Ishikawa (cell line): ENCODE data around the gene ZNF454.

ENCODE experiments used
- CEBPB ChIP-seq: IDR thresholded peaks from 2 replicates; pipeline ENCODE4 v1.6.1; 2012
- CREB1 ChIP-seq: IDR thresholded peaks from 2 replicates; pipeline ENCODE4 v1.6.1; 2012; ENCODE audit warnings: low read depth
- EGR1 ChIP-seq: IDR thresholded peaks from 2 replicates; pipeline ENCODE4 v1.6.1; 2012
- EP300 ChIP-seq: IDR thresholded peaks from 2 replicates; pipeline ENCODE4 v1.6.1; 2012; ENCODE audit warnings: borderline replicate concordance
- FOXM1 ChIP-seq: IDR thresholded peaks from 2 replicates; pipeline ENCODE4 v1.6.1; 2012; ENCODE audit warnings: low read depth, borderline replicate concordance
- MAX ChIP-seq: IDR thresholded peaks from 2 replicates; pipeline ENCODE4 v1.6.1; 2012
- NFIC ChIP-seq: IDR thresholded peaks from 2 replicates; pipeline ENCODE4 v1.6.1; 2012
- RAD21 ChIP-seq: IDR thresholded peaks from 2 replicates; pipeline ENCODE4 v1.6.1; 2012; ENCODE audit warnings: low read depth
- REST ChIP-seq: IDR thresholded peaks from 2 replicates; pipeline ENCODE4 v1.6.1; 2012; ENCODE audit warnings: low read depth, mild to moderate bottlenecking
- TAF1 ChIP-seq: IDR thresholded peaks from 2 replicates; pipeline ENCODE4 v1.6.1; 2012; ENCODE audit warnings: low read depth, mild to moderate bottlenecking
- TCF12 ChIP-seq: IDR thresholded peaks from 2 replicates; pipeline ENCODE4 v1.6.1; 2012; ENCODE audit warnings: low read depth
- TEAD4 ChIP-seq: IDR thresholded peaks from 2 replicates; pipeline ENCODE4 v1.6.1; 2012
- YY1 ChIP-seq: IDR thresholded peaks from 2 replicates; pipeline ENCODE4 v1.6.1; 2012; ENCODE audit warnings: low read depth
- ZBTB7A ChIP-seq: IDR thresholded peaks from 2 replicates; pipeline ENCODE4 v1.6.1; 2012; ENCODE audit warnings: low read depth
- TF ChIP-seq, protein P1 (sequence below): IDR thresholded peaks from 2 replicates; pipeline ENCODE4 v1.6.1; 2012

ZNF454 gene

DNA sequence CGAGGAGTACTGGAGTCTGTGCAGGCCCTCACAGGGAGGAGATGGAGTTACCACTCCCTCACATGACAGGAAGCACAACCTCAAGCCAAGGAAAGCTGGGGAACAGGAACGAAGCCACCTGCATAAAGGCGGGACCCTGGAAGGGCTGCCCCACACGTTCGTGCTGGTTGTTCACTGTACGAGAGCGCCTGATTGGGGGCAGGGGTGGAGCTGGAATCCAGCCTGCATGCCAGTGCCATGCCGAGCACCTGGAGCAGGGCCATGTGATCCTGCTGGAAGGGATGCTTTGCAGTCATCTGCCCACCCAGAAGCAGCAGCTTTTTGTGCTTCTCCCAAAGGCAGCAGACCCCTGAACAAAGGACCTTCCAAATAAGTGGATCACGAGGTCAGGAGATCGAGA, 42.7 kb downstream of the ZNF454 start:
- TF ChIP-seq MAX (no peak), FOXM1 (no peak), TEAD4 (no peak), CEBPB (no peak), RAD21 (no peak), EGR1 (no peak)
- TF ChIP-seq, protein P1, sequence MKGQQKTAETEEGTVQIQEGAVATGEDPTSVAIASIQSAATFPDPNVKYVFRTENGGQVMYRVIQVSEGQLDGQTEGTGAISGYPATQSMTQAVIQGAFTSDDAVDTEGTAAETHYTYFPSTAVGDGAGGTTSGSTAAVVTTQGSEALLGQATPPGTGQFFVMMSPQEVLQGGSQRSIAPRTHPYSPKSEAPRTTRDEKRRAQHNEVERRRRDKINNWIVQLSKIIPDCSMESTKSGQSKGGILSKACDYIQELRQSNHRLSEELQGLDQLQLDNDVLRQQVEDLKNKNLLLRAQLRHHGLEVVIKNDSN: no peak

- no peak for TF ChIP-seq MAX
These were observed 43.4 kb downstream of the ZNF454 start for GRCh38 chr5:178984145-178985072.

GRCh38 chr5:178986326-178986960, 45.4 kb downstream of the ZNF454 start:
- no peak for TF ChIP-seq EP300
- TF ChIP-seq REST: no peak
- no peak for TF ChIP-seq TAF1
- TF ChIP-seq CREB1: no peak
- no peak for TF ChIP-seq FOXM1
- no peak for TF ChIP-seq ZBTB7A
- no peak for TF ChIP-seq NFIC

GRCh38 chr5:178988436-178989220, 47.6 kb downstream of the ZNF454 start:
- TF ChIP-seq TCF12: no peak
- no peak for TF ChIP-seq RAD21
- no peak for TF ChIP-seq MAX

GRCh38 chr5:178989311-178989710, 48.3 kb downstream of the ZNF454 start:
- TF ChIP-seq TCF12 (no peak), ZBTB7A (no peak), REST (no peak), EGR1 (no peak), CEBPB (no peak), NFIC (no peak), TAF1 (no peak), CREB1 (no peak), FOXM1 (no peak), YY1 (no peak), RAD21 (no peak)
- TF ChIP-seq, protein P1: no peak

DNA sequence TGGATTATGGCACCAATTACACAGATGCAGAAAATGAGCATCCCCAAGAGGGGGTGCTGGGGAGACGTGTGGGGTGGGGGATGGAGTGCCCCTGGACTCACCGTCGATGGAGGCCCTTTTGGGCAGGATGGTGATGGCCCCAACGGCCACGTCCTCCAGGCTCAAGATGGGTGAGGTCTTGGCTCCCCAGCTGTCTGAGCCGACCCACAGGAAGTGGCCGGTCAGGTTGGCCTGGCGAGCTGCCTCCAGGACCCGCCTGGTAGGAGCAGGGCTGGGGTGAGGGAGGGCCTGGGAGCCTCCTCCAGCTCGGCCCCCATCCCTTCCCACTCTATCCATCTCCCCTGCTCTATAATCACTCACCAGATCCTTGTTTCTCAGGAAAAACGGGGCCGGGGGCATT, 49.5 kb downstream of the ZNF454 start:
- TF ChIP-seq YY1 (no peak), ZBTB7A (no peak)
